Astrocyte (in vitro differentiated cells and primary cell): ENCODE results near the gene C1GALT1. TPM values are rescaled to one million over a fixed set of nuclear protein-coding genes. Genes with fewer than 3 reads are reported as not detected.

Experiments used
- DNase-seq: peaks from one replicate; pipeline ENCODE4 v3.0.0-alpha.2; 2010; ENCODE audit warnings: low read depth
- FAIRE-seq: peaks from 2 replicates; lab custom pipeline; 2011; peaks lifted over from hg19 to GRCh38; lab: Jason Lieb, UNC
- H2AFZ ChIP-seq: 2 replicates; pipeline ENCODE4 v1.6.0; 2012; ENCODE audit warnings: low read depth, low read length, inconsistent platforms
- H3K27ac ChIP-seq: 2 replicates; pipeline ENCODE4 v1.5.1; 2011; ENCODE audit warnings: low read depth, low read length, inconsistent platforms
- H3K27me3 ChIP-seq: 2 replicates; pipeline ENCODE4 v1.6.0; 2011; ENCODE audit warnings: low read length, inconsistent platforms; ENCODE audit not compliant: insufficient read depth
- H3K36me3 ChIP-seq: 2 replicates; pipeline ENCODE4 v1.5.1; 2011; ENCODE audit warnings: low read length, inconsistent platforms; ENCODE audit not compliant: insufficient read depth
- H3K4me1 ChIP-seq: 2 replicates; pipeline ENCODE4 v1.5.1; 2011; ENCODE audit warnings: low read length, inconsistent platforms; ENCODE audit not compliant: insufficient read depth
- H3K4me2 ChIP-seq: 2 replicates; pipeline ENCODE4 v1.6.0; 2012; ENCODE audit warnings: low read length, inconsistent platforms
- H3K4me3 ChIP-seq: 2 replicates; pipeline ENCODE4 v1.5.1; 2011; ENCODE audit warnings: low read depth, mild to moderate bottlenecking, low read length, inconsistent platforms; ENCODE audit not compliant: insufficient read depth
- H3K79me2 ChIP-seq: 2 replicates; pipeline ENCODE4 v1.6.0; 2012; ENCODE audit warnings: mild to moderate bottlenecking, low read length, inconsistent platforms; ENCODE audit not compliant: insufficient read depth
- H3K9ac ChIP-seq: 2 replicates; pipeline ENCODE4 v1.6.0; 2012; ENCODE audit warnings: mild to moderate bottlenecking, low read length, inconsistent platforms
- H3K9me3 ChIP-seq: 2 replicates; pipeline ENCODE4 v1.5.1; 2012; ENCODE audit warnings: low read depth, mild to moderate bottlenecking, low read length, inconsistent platforms; ENCODE audit not compliant: insufficient read depth
- H4K20me1 ChIP-seq: 2 replicates; pipeline ENCODE4 v1.6.0; 2012; ENCODE audit warnings: low read length, inconsistent platforms; ENCODE audit not compliant: insufficient read depth
- H3K27ac Mint-ChIP-seq: one replicate; pipeline ENCODE4 v1.8.0; 2021; ENCODE audit warnings: mild to moderate bottlenecking, mixed read lengths; ENCODE audit not compliant: unreplicated experiment
- H3K27me3 Mint-ChIP-seq: one replicate; pipeline ENCODE4 v1.8.0; 2021; ENCODE audit warnings: low read depth, mixed read lengths; ENCODE audit not compliant: unreplicated experiment
- H3K36me3 Mint-ChIP-seq: one replicate; pipeline ENCODE4 v1.8.0; 2021; ENCODE audit warnings: low read depth, mixed read lengths; ENCODE audit not compliant: unreplicated experiment
- H3K4me1 Mint-ChIP-seq: one replicate; pipeline ENCODE4 v1.8.0; 2021; ENCODE audit warnings: low read depth, mixed read lengths; ENCODE audit not compliant: unreplicated experiment
- H3K4me3 Mint-ChIP-seq: one replicate; pipeline ENCODE4 v1.8.0; 2021; ENCODE audit warnings: mild to moderate bottlenecking, moderate library complexity, mixed read lengths; ENCODE audit not compliant: unreplicated experiment
- H3K9me3 Mint-ChIP-seq: one replicate; pipeline ENCODE4 v1.8.0; 2021; ENCODE audit warnings: mild to moderate bottlenecking, mixed read lengths; ENCODE audit not compliant: unreplicated experiment
- CTCF ChIP-seq: IDR thresholded peaks from 2 replicates; pipeline ENCODE4 v1.5.1; 2011; ENCODE audit warnings: low read depth, mild to moderate bottlenecking, inconsistent platforms, low read length, moderate library complexity; ENCODE audit not compliant: insufficient read depth
- EZH2 ChIP-seq: IDR thresholded peaks from 2 replicates; pipeline ENCODE4 v1.6.1; 2012; ENCODE audit warnings: mild to moderate bottlenecking, low read length, inconsistent platforms; ENCODE audit not compliant: insufficient read depth
- total RNA-seq: library from RNA; stranded (reverse); gene quantifications from 2 replicates; pipeline ENCODE4 v1.2.1, GENCODE V29; 2021

The C1GALT1 gene
- total RNA-seq, 1 donor from 2014 or later, result 40.0 TPM

DNA sequence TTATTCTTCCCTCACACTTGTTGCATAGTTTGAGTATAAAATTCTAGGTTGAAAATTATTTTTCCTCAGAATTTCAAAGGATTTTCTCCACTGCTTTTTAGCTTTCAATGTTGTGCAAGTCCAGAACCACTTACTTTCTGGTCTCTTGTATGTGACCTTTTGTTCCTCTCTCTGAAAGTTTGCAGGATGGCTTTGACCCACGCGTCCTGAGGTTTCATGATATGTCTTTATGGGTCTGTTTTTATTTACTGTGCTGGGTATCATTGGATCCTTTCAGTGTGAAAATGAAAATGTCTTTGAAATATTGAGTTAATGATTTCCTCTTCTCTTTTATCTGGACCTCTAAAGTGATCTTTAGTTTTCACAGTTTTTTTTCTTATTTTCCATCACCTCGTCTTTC lies 38.5 kb downstream of the C1GALT1 start:
- TF ChIP-seq CTCF, result no peak
- no peak for TF ChIP-seq EZH2
- H3K27me3 Mint-ChIP-seq, result no peaks in the 10 kb centered on the region
- H3K4me3 Mint-ChIP-seq, result no peak overlapping the region
- FAIRE-seq (no peak), DNase-seq (no peak)
- H3K9ac ChIP-seq, result no peak overlapping the region
- no peak overlapping the region for H2AFZ ChIP-seq
- H4K20me1 ChIP-seq, result peaks cover 6% of the 10 kb centered on the region
- peaks cover 4% of the 10 kb centered on the region for H3K36me3 Mint-ChIP-seq
- peaks cover 17% of the 10 kb centered on the region for H3K4me1 Mint-ChIP-seq
- H3K9me3 Mint-ChIP-seq, result no peaks in the 10 kb centered on the region
- no peak overlapping the region for H3K27ac ChIP-seq
- H3K9me3 ChIP-seq, result no peaks in the 10 kb centered on the region
- no peak overlapping the region for H3K4me3 ChIP-seq
- no peaks in the 10 kb centered on the region for H3K36me3 ChIP-seq
- peak overlapping the region; percentile 16 for H3K27ac Mint-ChIP-seq
- peaks cover 41% of the 10 kb centered on the region for H3K79me2 ChIP-seq
- no peak overlapping the region for H3K4me2 ChIP-seq
- H3K4me1 ChIP-seq, result peaks cover 8% of the 10 kb centered on the region
- no peaks in the 10 kb centered on the region for H3K27me3 ChIP-seq

DNA sequence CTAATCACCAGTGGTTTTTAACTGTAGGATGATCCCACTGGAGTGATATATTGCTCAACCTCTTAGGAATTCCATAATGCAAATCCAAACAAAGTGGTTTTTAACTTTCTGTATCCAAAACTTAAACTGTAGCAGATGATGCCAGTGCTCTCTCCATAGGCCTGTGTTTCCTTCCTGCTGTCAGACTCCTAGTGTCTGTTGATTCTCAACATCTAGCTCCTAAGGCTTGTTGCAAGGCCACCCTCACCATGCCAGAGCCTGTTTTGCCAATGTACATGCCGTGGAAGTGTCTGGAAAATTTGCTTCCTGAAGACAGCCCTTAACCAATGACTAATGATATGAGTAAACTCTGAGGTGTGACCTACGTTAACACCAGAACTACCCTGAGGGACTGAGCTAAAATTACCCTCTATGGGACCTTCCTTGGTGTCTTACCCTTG lies 39.3 kb downstream of the C1GALT1 start:
- no peaks in the 10 kb centered on the region for H3K9me3 ChIP-seq
- Mint-ChIP-seq H3K27ac (peak overlapping the region; percentile 98), H3K4me1 (peaks cover 17% of the 10 kb centered on the region), H3K9me3 (no peaks in the 10 kb centered on the region), H3K4me3 (no peak overlapping the region), H3K36me3 (peaks cover 4% of the 10 kb centered on the region), H3K27me3 (no peaks in the 10 kb centered on the region)
- peaks cover 6% of the 10 kb centered on the region for H4K20me1 ChIP-seq
- H3K36me3 ChIP-seq, result no peaks in the 10 kb centered on the region
- H3K9ac ChIP-seq, result no peak overlapping the region
- DNase-seq (peak; percentile 71), FAIRE-seq (no peak)
- peaks cover 8% of the 10 kb centered on the region for H3K4me1 ChIP-seq
- H3K79me2 ChIP-seq, result peaks cover 42% of the 10 kb centered on the region
- peak overlapping the region; percentile 50 for H3K4me2 ChIP-seq
- no peak overlapping the region for H2AFZ ChIP-seq
- no peaks in the 10 kb centered on the region for H3K27me3 ChIP-seq
- H3K27ac ChIP-seq, result peak overlapping the region; percentile 17
- H3K4me3 ChIP-seq, result no peak overlapping the region
- TF ChIP-seq CTCF (no peak), EZH2 (no peak)

DNA sequence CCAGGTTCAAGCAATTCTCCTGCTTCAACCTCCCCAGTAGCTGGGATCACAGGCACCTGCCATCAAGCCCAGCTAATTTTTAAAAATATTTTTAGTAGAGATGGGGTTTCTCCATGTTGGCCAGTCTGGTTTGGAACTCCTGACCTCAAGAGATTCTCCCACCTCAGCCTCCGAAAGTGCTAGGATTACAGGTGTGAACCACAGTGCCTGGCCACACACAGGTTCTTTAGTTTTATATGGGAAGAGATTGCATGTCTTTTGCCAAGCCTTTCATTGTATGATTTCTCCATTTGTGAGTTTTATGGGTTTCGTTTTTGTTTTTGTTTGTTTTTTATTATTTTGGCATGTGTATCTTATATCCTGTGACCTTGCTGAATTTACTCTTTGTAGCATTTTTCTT lies 40.9 kb downstream of the C1GALT1 start:
- Histone ChIP-seq H3K9me3 (no peaks in the 10 kb centered on the region), H3K27ac (no peak overlapping the region), H2AFZ (no peak overlapping the region), H3K27me3 (no peaks in the 10 kb centered on the region), H3K36me3 (no peaks in the 10 kb centered on the region), H3K4me3 (no peak overlapping the region), H3K9ac (no peak overlapping the region), H3K4me2 (no peak overlapping the region), H3K79me2 (peaks cover 39% of the 10 kb centered on the region), H3K4me1 (peaks cover 8% of the 10 kb centered on the region), H4K20me1 (peaks cover 6% of the 10 kb centered on the region)
- Mint-ChIP-seq H3K27ac (no peak overlapping the region), H3K9me3 (no peaks in the 10 kb centered on the region), H3K4me1 (peaks cover 18% of the 10 kb centered on the region), H3K27me3 (no peaks in the 10 kb centered on the region), H3K36me3 (peaks cover under 1% of the 10 kb centered on the region), H3K4me3 (no peak overlapping the region)
- TF ChIP-seq CTCF (no peak), EZH2 (no peak)
- FAIRE-seq (no peak), DNase-seq (no peak)
